GM21381 (cell line): ENCODE measurements around the gene NAV3.

Source experiments
- ATAC-seq: cut with Tn5 transposase; IDR thresholded peaks from one replicate; pipeline ENCODE4 v1.9.1; 2021; ENCODE audit warnings: mild to moderate bottlenecking, moderate library complexity; ENCODE audit not compliant: unreplicated experiment

NAV3 gene

GRCh38 chr12:78176643-78177042 is 345.9 kb downstream of the NAV3 start:
- no peak for ATAC-seq

- peak; percentile 56 for ATAC-seq
Observed at GRCh38 chr12:78177298-78177697, 346.6 kb downstream of the NAV3 start.

- ATAC-seq, result no peak
Observed at GRCh38 chr12:78179346-78179745, 348.7 kb downstream of the NAV3 start.

GRCh38 chr12:78181544-78182162 is 351.0 kb downstream of the NAV3 start:
- ATAC-seq, result no peak

GRCh38 chr12:78183824-78184223 is 353.1 kb downstream of the NAV3 start:
- ATAC-seq, result no peak

- no peak for ATAC-seq
Observed at GRCh38 chr12:78185109-78185508, 354.4 kb downstream of the NAV3 start.

- no peak for ATAC-seq
Observed at GRCh38 chr12:78185651-78186050, 355.0 kb downstream of the NAV3 start.

GRCh38 chr12:78186670-78187069 is 356.0 kb downstream of the NAV3 start:
- no peak for ATAC-seq

- no peak for ATAC-seq
Observed at GRCh38 chr12:78187741-78188140, 357.0 kb downstream of the NAV3 start.

- no peak for ATAC-seq
Observed at GRCh38 chr12:78189656-78190055, 359.0 kb downstream of the NAV3 start.

- ATAC-seq, result no peak
Observed at GRCh38 chr12:78191611-78192010, 360.9 kb downstream of the NAV3 start.

GRCh38 chr12:78192979-78193378 is 362.3 kb downstream of the NAV3 start:
- ATAC-seq, result no peak

- ATAC-seq, result no peak
Observed at GRCh38 chr12:78194448-78194847, 363.8 kb downstream of the NAV3 start.

GRCh38 chr12:78198896-78199295 is 368.2 kb downstream of the NAV3 start:
- ATAC-seq, result no peak

GRCh38 chr12:78199926-78200325 is 369.2 kb downstream of the NAV3 start:
- ATAC-seq, result no peak

GRCh38 chr12:78204926-78205325 is 374.2 kb downstream of the NAV3 start:
- no peak for ATAC-seq

- no peak for ATAC-seq
Observed at GRCh38 chr12:78208092-78208491, 377.4 kb downstream of the NAV3 start.

GRCh38 chr12:78209846-78210505 is 379.3 kb downstream of the NAV3 start:
- no peak for ATAC-seq

GRCh38 chr12:78210506-78210860 is 379.8 kb downstream of the NAV3 start:
- ATAC-seq, result no peak

GRCh38 chr12:78210894-78211302 is 380.2 kb downstream of the NAV3 start:
- no peak for ATAC-seq

- no peak for ATAC-seq
Observed at GRCh38 chr12:78220811-78221210, 390.1 kb downstream of the NAV3 start.

GRCh38 chr12:78224154-78224553 is 393.5 kb downstream of the NAV3 start:
- ATAC-seq, result no peak

GRCh38 chr12:78226763-78227162 is 396.1 kb downstream of the NAV3 start:
- no peak for ATAC-seq
